GM12875 (cell line): ENCODE results near the gene ALKAL2.

ENCODE experiments used
- H3K4me3 ChIP-seq: one replicate; pipeline ENCODE4 v1.5.1; 2011; ENCODE audit warnings: low read depth, low read length, control low read depth
- TF ChIP-seq, protein P1 (sequence below): IDR thresholded peaks from 2 replicates; pipeline ENCODE4 v1.5.1; 2011; ENCODE audit warnings: low read depth, mild to moderate bottlenecking, control low read depth, inconsistent platforms, low read length, moderate library complexity, borderline replicate concordance; ENCODE audit not compliant: insufficient read depth

ALKAL2 gene

DNA sequence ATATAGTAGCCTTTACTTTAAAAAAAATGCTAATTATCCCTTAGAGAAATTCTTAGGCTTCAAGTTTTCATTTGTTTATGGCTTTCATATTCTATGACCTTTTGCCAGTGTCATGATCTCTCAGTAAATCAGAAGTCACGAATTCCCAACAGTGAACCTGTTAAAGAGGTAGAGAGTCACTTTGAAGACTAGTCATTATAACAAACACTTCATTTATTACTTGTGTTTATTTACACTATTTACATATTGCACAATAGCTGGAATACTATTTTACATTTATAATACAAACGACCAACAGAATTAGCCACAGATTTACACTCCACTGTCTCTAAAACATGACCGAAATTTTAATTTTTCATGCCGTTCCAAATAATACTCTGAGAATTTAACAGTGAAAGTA is 8.5 kb downstream of the ALKAL2 start:
- TF ChIP-seq, protein P1, sequence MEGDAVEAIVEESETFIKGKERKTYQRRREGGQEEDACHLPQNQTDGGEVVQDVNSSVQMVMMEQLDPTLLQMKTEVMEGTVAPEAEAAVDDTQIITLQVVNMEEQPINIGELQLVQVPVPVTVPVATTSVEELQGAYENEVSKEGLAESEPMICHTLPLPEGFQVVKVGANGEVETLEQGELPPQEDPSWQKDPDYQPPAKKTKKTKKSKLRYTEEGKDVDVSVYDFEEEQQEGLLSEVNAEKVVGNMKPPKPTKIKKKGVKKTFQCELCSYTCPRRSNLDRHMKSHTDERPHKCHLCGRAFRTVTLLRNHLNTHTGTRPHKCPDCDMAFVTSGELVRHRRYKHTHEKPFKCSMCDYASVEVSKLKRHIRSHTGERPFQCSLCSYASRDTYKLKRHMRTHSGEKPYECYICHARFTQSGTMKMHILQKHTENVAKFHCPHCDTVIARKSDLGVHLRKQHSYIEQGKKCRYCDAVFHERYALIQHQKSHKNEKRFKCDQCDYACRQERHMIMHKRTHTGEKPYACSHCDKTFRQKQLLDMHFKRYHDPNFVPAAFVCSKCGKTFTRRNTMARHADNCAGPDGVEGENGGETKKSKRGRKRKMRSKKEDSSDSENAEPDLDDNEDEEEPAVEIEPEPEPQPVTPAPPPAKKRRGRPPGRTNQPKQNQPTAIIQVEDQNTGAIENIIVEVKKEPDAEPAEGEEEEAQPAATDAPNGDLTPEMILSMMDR: no peak
- no peak overlapping the region for H3K4me3 ChIP-seq

- H3K4me3 ChIP-seq: no peak overlapping the region
- TF ChIP-seq, protein P1: no peak
Observed at GRCh38 chr2:278927-279320, 9.0 kb downstream of the ALKAL2 start.

DNA sequence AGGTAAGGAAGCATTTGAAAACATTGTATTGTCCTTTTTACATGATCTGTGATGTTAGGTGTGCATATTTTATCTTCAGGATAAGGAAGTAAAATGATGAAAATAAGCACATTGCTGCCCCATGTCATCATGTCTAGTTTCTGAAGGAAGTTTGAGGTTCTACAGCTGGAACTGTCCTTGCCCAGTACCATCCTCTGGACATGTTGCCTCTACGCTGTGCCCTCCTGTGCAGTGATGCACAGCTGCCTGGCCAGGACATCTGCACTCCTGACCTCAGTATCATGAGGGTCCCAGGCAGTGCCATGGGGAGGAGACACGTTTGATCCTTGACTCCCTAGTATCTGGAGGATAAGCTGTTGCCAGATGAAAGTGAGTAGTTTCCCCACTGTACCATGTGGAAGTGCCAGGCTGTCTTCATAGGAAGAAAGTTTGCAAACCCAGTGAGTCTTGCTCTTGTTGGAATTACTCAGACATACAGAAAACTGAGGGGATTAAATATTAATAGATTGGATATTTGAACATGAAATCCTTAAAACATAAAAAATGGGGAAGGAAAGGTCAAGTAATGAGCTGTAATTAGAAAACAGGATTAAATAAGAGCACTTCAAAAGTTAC is 9.5 kb downstream of the ALKAL2 start:
- TF ChIP-seq, protein P1: no peak
- H3K4me3 ChIP-seq: no peak overlapping the region

GRCh38 chr2:275466-275865 is 12.4 kb downstream of the ALKAL2 start:
- TF ChIP-seq, protein P1: no peak
- no peak overlapping the region for H3K4me3 ChIP-seq

GRCh38 chr2:274503-274902 is 13.4 kb downstream of the ALKAL2 start:
- TF ChIP-seq, protein P1: no peak
- no peak overlapping the region for H3K4me3 ChIP-seq

DNA sequence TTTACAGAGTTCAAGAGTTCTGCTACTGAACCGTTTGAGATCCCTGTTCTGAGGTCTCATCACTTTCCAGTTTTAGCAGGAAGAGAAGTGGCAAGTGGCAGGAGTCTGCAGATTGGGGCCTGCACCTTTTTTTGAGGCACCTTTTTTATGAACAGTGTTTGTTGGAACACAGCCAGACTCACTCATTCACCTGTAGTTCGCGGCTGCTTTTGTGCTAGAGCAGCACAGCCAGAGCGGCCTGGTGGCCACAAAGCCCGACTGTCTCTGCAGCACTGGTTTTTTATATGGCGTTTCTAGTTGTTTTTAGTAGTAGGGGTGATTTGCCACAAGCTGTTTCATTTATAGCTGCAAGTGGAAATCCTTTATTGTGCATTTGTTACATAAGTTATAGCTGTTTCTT is 14.6 kb downstream of the ALKAL2 start:
- H3K4me3 ChIP-seq: no peak overlapping the region
- TF ChIP-seq, protein P1: no peak

DNA sequence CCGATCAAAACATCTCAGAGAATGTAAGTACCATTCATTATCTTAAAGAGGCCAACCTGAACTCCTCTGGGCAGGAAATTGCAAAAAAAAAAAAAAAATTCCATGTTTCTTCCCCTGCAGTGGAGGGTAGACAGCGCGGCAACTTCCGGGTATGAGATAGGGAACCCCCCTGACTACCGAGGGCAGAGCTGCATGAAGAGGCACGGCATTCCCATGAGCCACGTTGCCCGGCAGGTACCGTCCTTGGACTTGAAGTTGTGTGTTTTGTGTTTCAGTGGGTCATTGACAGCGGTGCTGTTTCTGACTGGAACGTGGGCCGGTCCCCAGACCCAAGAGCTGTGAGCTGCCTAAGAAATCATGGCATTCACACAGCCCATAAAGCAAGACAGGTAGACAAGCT is 16.0 kb downstream of the ALKAL2 start:
- H3K4me3 ChIP-seq: no peak overlapping the region
- TF ChIP-seq, protein P1: no peak
